ENCODE data around the gene ZMYND11.

DNA sequence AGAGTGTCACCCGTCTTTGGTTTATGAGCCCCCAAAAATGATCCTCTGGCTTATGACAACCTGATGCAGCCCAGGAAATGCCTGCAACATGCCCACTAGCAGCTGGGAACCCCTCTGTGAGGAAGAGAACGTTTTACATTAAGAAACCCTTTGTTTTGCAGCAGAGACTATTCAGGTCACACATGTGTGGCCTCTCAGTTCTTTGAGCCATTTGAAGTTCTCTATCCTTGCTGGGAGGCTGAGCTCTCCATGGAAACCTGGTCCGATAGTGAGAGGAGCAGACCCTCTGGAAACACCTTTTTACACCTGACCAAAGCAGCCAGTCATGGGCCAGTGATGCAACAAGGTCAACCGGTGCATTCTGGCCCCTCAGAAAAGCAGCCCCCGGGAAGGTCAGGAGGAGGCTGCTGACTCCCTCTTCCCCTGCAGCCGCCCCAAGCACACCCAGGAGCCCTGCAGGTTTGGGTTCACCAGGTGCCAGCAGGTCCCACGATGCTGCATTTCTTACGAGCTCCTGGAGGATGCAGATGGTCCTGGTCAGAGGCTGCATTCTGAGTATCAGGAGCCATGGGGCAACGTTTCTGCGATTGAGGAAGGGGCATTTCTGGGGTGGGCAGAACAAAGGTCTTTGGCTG lies 134.3 kb downstream of the ZMYND11 start:
- no peak for TF ChIP-seq CTCF (IDR thresholded peaks at IDR 0.05; ENCODE audit: poor library complexity)
- no peak for TF ChIP-seq EZH2 (IDR thresholded peaks at IDR 0.05; ENCODE audit: borderline replicate concordance)
- no peak for TF ChIP-seq EZH2phosphoT487 (IDR thresholded peaks at IDR 0.05; ENCODE audit: low read depth, severe bottlenecking, unreplicated experiment)

All from hepatocyte (in vitro differentiated cells).